Measurements from ENCODE around the gene CXXC1. TPM values are rescaled to one million over a fixed set of nuclear protein-coding genes. Genes with fewer than 3 reads are reported as not detected.

The CXXC1 gene
- total RNA-seq, 2 donors from 2014 or later: 93.1 to 102 TPM

GRCh38 chr18:50287028-50287440 is 458 bp downstream of the CXXC1 start:
- H3K27ac ChIP-seq (ENCODE audit: low read depth, low read length): no peak overlapping the region
- no peaks in the 10 kb centered on the region for H3K27me3 Mint-ChIP-seq (ENCODE audit: insufficient read depth)
- 0 to 1% methylated on average over 8 to 27 of the region's 27 CpGs for WGBS, 2 experiments (ENCODE audit: insufficient coverage in 1 of 2, insufficient read length in 1 of 2)
- H3K27me3 ChIP-seq (ENCODE audit: control insufficient read depth, insufficient read depth, low read length, poor library complexity, severe bottlenecking): no peaks in the 10 kb centered on the region
- peak overlapping the region; percentile 96 for H3K4me3 Mint-ChIP-seq
- no peaks in the 10 kb centered on the region for H3K4me1 ChIP-seq (ENCODE audit: control insufficient read depth, insufficient read depth, low read length)
- H3K36me3 ChIP-seq (ENCODE audit: control insufficient read depth, insufficient read depth, low read length): peaks cover 16% of the 10 kb centered on the region
- no peaks in the 10 kb centered on the region for H3K9me3 Mint-ChIP-seq
- H3K27ac Mint-ChIP-seq: peak overlapping the region; percentile 96
- no peak for DNase-seq
- H3K36me3 Mint-ChIP-seq (ENCODE audit: low read depth): peaks cover 39% of the 10 kb centered on the region
- H3K9ac ChIP-seq (ENCODE audit: extremely low read depth, low read length, poor library complexity, severe bottlenecking): peak overlapping the region; percentile 64
- peak overlapping the region; percentile 90 for H3K4me3 ChIP-seq (ENCODE audit: low read length)
- TF ChIP-seq, protein P1, sequence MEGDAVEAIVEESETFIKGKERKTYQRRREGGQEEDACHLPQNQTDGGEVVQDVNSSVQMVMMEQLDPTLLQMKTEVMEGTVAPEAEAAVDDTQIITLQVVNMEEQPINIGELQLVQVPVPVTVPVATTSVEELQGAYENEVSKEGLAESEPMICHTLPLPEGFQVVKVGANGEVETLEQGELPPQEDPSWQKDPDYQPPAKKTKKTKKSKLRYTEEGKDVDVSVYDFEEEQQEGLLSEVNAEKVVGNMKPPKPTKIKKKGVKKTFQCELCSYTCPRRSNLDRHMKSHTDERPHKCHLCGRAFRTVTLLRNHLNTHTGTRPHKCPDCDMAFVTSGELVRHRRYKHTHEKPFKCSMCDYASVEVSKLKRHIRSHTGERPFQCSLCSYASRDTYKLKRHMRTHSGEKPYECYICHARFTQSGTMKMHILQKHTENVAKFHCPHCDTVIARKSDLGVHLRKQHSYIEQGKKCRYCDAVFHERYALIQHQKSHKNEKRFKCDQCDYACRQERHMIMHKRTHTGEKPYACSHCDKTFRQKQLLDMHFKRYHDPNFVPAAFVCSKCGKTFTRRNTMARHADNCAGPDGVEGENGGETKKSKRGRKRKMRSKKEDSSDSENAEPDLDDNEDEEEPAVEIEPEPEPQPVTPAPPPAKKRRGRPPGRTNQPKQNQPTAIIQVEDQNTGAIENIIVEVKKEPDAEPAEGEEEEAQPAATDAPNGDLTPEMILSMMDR (conservative IDR thresholded peaks at IDR 0.05): no peak
- H3K4me1 Mint-ChIP-seq: peaks cover 18% of the 10 kb centered on the region
- no peaks in the 10 kb centered on the region for H3K9me3 ChIP-seq (ENCODE audit: control insufficient read depth, low read length)

- H3K9ac ChIP-seq (ENCODE audit: extremely low read depth, low read length, poor library complexity, severe bottlenecking): peak overlapping the region; percentile 64
- Mint-ChIP-seq H3K4me3 (peak overlapping the region; percentile 96), H3K4me1 (peaks cover 18% of the 10 kb centered on the region), H3K27me3 (ENCODE audit: insufficient read depth) (no peaks in the 10 kb centered on the region), H3K9me3 (no peaks in the 10 kb centered on the region), H3K27ac (no peak overlapping the region), H3K36me3 (ENCODE audit: low read depth) (peaks cover 39% of the 10 kb centered on the region)
- TF ChIP-seq, protein P1 (conservative IDR thresholded peaks at IDR 0.05): no peak
- H3K4me3 ChIP-seq (ENCODE audit: low read length): peak overlapping the region; percentile 90
- H3K27ac ChIP-seq (ENCODE audit: low read depth, low read length): no peak overlapping the region
- peaks cover 17% of the 10 kb centered on the region for H3K36me3 ChIP-seq (ENCODE audit: control insufficient read depth, insufficient read depth, low read length)
- H3K27me3 ChIP-seq (ENCODE audit: control insufficient read depth, insufficient read depth, low read length, poor library complexity, severe bottlenecking): no peaks in the 10 kb centered on the region
- H3K4me1 ChIP-seq (ENCODE audit: control insufficient read depth, insufficient read depth, low read length): no peaks in the 10 kb centered on the region
- 35 to 74% methylated on average over 5 to 23 of the region's 23 CpGs for WGBS, 2 experiments (ENCODE audit: insufficient coverage in 1 of 2, insufficient read length in 1 of 2)
- peak; percentile 68 for DNase-seq
- no peaks in the 10 kb centered on the region for H3K9me3 ChIP-seq (ENCODE audit: control insufficient read depth, low read length)
Measured at GRCh38 chr18:50286391-50287027, 983 bp downstream of the CXXC1 start.

- Mint-ChIP-seq H3K36me3 (ENCODE audit: low read depth) (peaks cover 39% of the 10 kb centered on the region), H3K27ac (no peak overlapping the region), H3K27me3 (ENCODE audit: insufficient read depth) (no peaks in the 10 kb centered on the region), H3K9me3 (no peaks in the 10 kb centered on the region), H3K4me3 (peak overlapping the region; percentile 96), H3K4me1 (peaks cover 17% of the 10 kb centered on the region)
- no peak for DNase-seq
- H3K27ac ChIP-seq (ENCODE audit: low read depth, low read length): no peak overlapping the region
- no peaks in the 10 kb centered on the region for H3K4me1 ChIP-seq (ENCODE audit: control insufficient read depth, insufficient read depth, low read length)
- TF ChIP-seq, protein P1 (conservative IDR thresholded peaks at IDR 0.05): no peak
- H3K9me3 ChIP-seq (ENCODE audit: control insufficient read depth, low read length): no peaks in the 10 kb centered on the region
- 94 to 98% methylated on average over 20 to 24 of the region's 24 CpGs for WGBS, 2 experiments (ENCODE audit: insufficient coverage in 1 of 2, insufficient read length in 1 of 2)
- no peaks in the 10 kb centered on the region for H3K27me3 ChIP-seq (ENCODE audit: control insufficient read depth, insufficient read depth, low read length, poor library complexity, severe bottlenecking)
- peaks cover 17% of the 10 kb centered on the region for H3K36me3 ChIP-seq (ENCODE audit: control insufficient read depth, insufficient read depth, low read length)
- peak overlapping the region; percentile 90 for H3K4me3 ChIP-seq (ENCODE audit: low read length)
- H3K9ac ChIP-seq (ENCODE audit: extremely low read depth, low read length, poor library complexity, severe bottlenecking): no peak overlapping the region
Measured at GRCh38 chr18:50285631-50286321, 1.7 kb downstream of the CXXC1 start.

Measured in endodermal cell (in vitro differentiated cells).